RWPE2 (cell line): ENCODE data around the gene GGTLC1.

Experiments used
- ATAC-seq: fragments of 200-7000 bp; cut with Tn5 transposase; 3 replicates; pipeline ENCODE4 v1.9.1; 2021; ENCODE audit warnings: low read depth
- DNase-seq: peaks from one replicate; pipeline ENCODE4 v3.0.0-alpha.2; 2020; ENCODE audit warnings: low spot score
- H3K27ac ChIP-seq: fragments of 450-650 bp; 2 replicates; pipeline ENCODE4 v1.5.1; 2017; ENCODE audit warnings: mild to moderate bottlenecking; ENCODE audit not compliant: poor library complexity, severe bottlenecking
- H3K27me3 ChIP-seq: fragments of 250-450 bp; sonication (Bioruptor Pico); 2 replicates; pipeline ENCODE4 v1.5.1; 2021; ENCODE audit warnings: mild to moderate bottlenecking, moderate library complexity; ENCODE audit not compliant: insufficient read depth, poor library complexity, severe bottlenecking
- H3K36me3 ChIP-seq: fragments of 250-450 bp; sonication (Bioruptor Pico); 2 replicates; pipeline ENCODE4 v1.5.1; 2020; ENCODE audit warnings: low read depth, mild to moderate bottlenecking, moderate library complexity
- H3K4me1 ChIP-seq: fragments of 250-450 bp; sonication (Bioruptor Pico); 2 replicates; pipeline ENCODE4 v1.5.1; 2021; ENCODE audit warnings: mild to moderate bottlenecking, moderate library complexity; ENCODE audit not compliant: insufficient read depth, poor library complexity, severe bottlenecking
- H3K4me3 ChIP-seq: fragments of 250-450 bp; sonication (Bioruptor Pico); 2 replicates; pipeline ENCODE4 v1.5.1; 2021; ENCODE audit warnings: mild to moderate bottlenecking, moderate library complexity; ENCODE audit not compliant: severe bottlenecking
- H3K9me3 ChIP-seq: fragments of 250-450 bp; sonication (Bioruptor Pico); 2 replicates; pipeline ENCODE4 v1.5.1; 2021; ENCODE audit warnings: mild to moderate bottlenecking, moderate library complexity; ENCODE audit not compliant: severe bottlenecking
- TF ChIP-seq, protein P1 (sequence below): fragments of 450-650 bp; IDR thresholded peaks from one replicate; pipeline ENCODE4 v1.5.1; 2017; ENCODE audit warnings: mild to moderate bottlenecking, moderate library complexity; ENCODE audit not compliant: poor library complexity, severe bottlenecking

The GGTLC1 gene

DNA sequence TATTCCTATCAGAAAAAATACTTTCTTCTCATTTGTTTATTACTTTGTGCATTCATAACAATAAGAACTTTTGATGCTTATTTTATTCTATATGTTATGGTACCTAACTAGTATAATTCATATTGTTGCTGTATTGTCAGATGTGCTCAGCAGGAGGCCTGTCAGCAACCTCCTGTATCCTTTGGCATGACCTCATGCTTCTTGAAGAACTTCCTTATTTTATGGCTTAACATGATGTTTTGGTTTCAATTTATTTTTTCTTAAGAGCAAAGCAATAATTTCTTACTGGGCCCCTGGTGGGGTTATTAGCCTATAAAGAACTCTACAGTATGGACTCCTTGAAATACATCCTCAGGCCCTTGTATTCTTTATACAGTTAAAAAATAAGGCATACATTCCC lies 17.3 kb downstream of the GGTLC1 start:
- DNase-seq = no peak
- H3K27ac ChIP-seq = no peak overlapping the region
- H3K4me3 ChIP-seq = no peak overlapping the region
- TF ChIP-seq, protein P1, sequence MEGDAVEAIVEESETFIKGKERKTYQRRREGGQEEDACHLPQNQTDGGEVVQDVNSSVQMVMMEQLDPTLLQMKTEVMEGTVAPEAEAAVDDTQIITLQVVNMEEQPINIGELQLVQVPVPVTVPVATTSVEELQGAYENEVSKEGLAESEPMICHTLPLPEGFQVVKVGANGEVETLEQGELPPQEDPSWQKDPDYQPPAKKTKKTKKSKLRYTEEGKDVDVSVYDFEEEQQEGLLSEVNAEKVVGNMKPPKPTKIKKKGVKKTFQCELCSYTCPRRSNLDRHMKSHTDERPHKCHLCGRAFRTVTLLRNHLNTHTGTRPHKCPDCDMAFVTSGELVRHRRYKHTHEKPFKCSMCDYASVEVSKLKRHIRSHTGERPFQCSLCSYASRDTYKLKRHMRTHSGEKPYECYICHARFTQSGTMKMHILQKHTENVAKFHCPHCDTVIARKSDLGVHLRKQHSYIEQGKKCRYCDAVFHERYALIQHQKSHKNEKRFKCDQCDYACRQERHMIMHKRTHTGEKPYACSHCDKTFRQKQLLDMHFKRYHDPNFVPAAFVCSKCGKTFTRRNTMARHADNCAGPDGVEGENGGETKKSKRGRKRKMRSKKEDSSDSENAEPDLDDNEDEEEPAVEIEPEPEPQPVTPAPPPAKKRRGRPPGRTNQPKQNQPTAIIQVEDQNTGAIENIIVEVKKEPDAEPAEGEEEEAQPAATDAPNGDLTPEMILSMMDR = no peak
- H3K36me3 ChIP-seq = no peaks in the 10 kb centered on the region
- ATAC-seq = no peak
- H3K9me3 ChIP-seq = no peaks in the 10 kb centered on the region
- H3K27me3 ChIP-seq = peaks cover 4% of the 10 kb centered on the region
- no peaks in the 10 kb centered on the region for H3K4me1 ChIP-seq

DNA sequence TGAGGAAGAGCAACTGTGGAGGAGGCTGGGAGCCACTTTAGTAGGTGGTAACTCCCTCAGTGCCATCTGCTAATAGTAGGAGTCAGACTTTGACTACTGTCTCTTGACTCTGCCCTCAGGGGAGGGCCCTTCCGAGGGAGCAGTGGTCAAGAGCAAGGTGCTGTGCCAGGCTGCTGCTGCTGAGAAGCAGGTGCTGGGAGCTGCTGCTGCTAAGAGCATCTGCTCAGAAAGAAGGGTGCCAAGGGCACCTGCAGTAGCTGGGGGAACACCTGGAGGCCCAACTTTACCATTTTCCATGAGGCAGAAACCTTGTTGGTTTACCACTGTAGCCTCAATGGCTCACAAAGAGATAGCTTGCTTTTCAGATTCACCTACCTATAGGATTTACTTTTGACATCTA lies 18.5 kb downstream of the GGTLC1 start:
- Histone ChIP-seq H3K9me3 (peaks cover 2% of the 10 kb centered on the region), H3K4me1 (no peaks in the 10 kb centered on the region), H3K27me3 (peaks cover 4% of the 10 kb centered on the region), H3K36me3 (no peaks in the 10 kb centered on the region), H3K27ac (no peak overlapping the region), H3K4me3 (no peak overlapping the region)
- no peak for DNase-seq
- no peak for ATAC-seq
- TF ChIP-seq, protein P1 = no peak

DNA sequence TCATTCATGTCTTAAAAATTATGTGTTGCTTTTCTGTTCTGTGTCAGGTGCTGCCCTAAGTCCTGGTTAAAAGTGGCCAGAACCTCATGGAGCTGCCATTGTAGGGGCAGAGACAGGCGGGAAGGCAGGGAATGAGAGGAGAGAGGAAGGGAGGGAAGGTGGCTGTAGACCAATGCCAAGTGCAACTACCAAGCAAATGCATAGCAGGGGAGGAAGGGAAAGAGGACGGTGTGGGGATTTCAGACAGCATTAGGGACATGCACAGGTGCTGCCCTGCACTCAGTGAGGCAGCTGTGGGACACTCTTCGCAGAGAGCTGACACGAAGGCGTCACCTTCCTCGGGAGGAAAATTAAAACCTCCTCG lies 21.0 kb downstream of the GGTLC1 start:
- no peak for ATAC-seq
- Histone ChIP-seq H3K9me3 (peaks cover 11% of the 10 kb centered on the region), H3K27ac (no peak overlapping the region), H3K4me1 (no peaks in the 10 kb centered on the region), H3K27me3 (peaks cover 4% of the 10 kb centered on the region), H3K4me3 (no peak overlapping the region), H3K36me3 (no peaks in the 10 kb centered on the region)
- TF ChIP-seq, protein P1 = no peak
- no peak for DNase-seq

DNA sequence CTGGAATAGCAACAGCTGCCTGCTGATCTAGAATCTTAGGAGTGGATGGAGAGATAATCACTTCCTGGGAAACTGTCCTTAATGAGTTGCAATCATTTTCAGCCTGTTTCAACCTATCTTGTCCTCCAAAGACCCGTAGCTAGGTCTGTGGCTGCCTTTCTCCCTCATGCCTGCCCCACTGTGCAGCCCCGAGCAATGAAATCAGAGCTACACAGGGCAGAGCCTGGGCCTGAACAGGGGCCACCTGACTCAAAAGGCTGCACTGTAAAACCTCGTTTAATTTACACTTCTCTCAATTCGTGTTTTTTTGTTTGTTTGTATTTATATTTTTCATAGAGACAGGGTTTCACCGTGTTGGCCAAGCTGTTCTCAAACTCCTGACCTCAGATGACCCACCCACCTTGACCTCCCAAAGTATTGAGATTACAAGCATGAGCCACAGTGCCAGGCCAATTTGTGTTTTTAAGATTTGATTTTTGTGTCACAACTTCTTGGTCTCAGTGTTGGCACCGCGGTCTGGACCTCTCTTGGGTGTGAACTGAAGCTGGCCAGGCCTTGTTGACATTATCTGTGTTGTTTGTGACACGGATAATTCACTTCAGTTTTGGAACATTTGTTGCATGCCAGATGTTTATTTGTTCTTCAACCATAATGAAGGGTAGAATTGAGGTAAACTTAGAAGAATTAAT lies 21.5 kb downstream of the GGTLC1 start:
- ATAC-seq = no peak
- no peak overlapping the region for H3K4me3 ChIP-seq
- H3K9me3 ChIP-seq = peaks cover 11% of the 10 kb centered on the region
- H3K4me1 ChIP-seq = no peaks in the 10 kb centered on the region
- H3K27me3 ChIP-seq = peaks cover 4% of the 10 kb centered on the region
- TF ChIP-seq, protein P1 = no peak
- DNase-seq = no peak
- H3K27ac ChIP-seq = no peak overlapping the region
- no peaks in the 10 kb centered on the region for H3K36me3 ChIP-seq

DNA sequence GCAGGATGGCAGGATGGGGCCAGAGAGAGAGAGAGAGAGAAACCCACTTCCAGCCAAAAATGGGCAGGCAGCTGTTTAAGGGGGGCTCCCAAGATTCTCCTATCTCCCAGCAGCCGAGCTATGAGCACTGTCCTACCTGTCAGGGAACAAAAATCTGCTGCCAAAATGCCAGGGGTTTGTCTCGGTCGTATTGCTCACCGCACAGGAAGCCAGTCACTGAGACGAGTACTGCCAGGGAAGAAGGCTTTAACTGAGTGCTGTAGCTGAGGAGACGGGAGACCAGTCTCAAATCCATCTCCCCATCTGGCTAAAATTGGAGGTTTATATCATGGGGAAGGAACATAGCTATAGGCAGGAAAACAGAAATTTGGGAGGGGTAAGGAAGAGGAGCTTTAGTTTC lies 22.3 kb downstream of the GGTLC1 start:
- H3K9me3 ChIP-seq = peaks cover 11% of the 10 kb centered on the region
- no peak for DNase-seq

More for the DNA sequence above, 22.3 kb downstream of the GGTLC1 start:
- ATAC-seq = no peak
- no peaks in the 10 kb centered on the region for H3K4me1 ChIP-seq
- H3K27me3 ChIP-seq = peaks cover under 1% of the 10 kb centered on the region
- H3K36me3 ChIP-seq = no peaks in the 10 kb centered on the region
- TF ChIP-seq, protein P1 = no peak
- no peak overlapping the region for H3K4me3 ChIP-seq
- H3K27ac ChIP-seq = no peak overlapping the region
